Activated CD4-positive, alpha-beta T cell treated with anti-CD3 and anti-CD28 coated beads for 1 hour (primary cell): ENCODE data around the gene GABBR2.
"Not testable (repeated sequence)": the region's sequence is repeated elsewhere in the genome, so short reads cannot be mapped to it uniquely, and the experiment has no call there.

ENCODE experiments used
- DNase-seq: peaks from one replicate; pipeline ENCODE4 v3.0.0-alpha.2; 2020

GABBR2 gene

GRCh38 chr9:98536542-98537173 is 172.1 kb downstream of the GABBR2 start:
- DNase-seq: no peak

- DNase-seq: no peak
Observed at GRCh38 chr9:98533866-98534265, 174.9 kb downstream of the GABBR2 start.

GRCh38 chr9:98533132-98533531 is 175.6 kb downstream of the GABBR2 start:
- no peak for DNase-seq

GRCh38 chr9:98532574-98532973 is 176.2 kb downstream of the GABBR2 start:
- no peak for DNase-seq

GRCh38 chr9:98532147-98532546 is 176.6 kb downstream of the GABBR2 start:
- DNase-seq: no peak

GRCh38 chr9:98530806-98531386 is 177.8 kb downstream of the GABBR2 start:
- no peak for DNase-seq

GRCh38 chr9:98530275-98530674 is 178.5 kb downstream of the GABBR2 start:
- DNase-seq: no peak

- DNase-seq: no peak
Observed at GRCh38 chr9:98529841-98530240, 178.9 kb downstream of the GABBR2 start.

GRCh38 chr9:98523231-98523901 is 185.4 kb downstream of the GABBR2 start:
- no peak for DNase-seq

- no peak for DNase-seq
Observed at GRCh38 chr9:98522487-98522886, 186.2 kb downstream of the GABBR2 start.

- DNase-seq: no peak
Observed at GRCh38 chr9:98521141-98521540, 187.6 kb downstream of the GABBR2 start.

- no peak for DNase-seq
Observed at GRCh38 chr9:98520221-98520960, 188.3 kb downstream of the GABBR2 start.

GRCh38 chr9:98519641-98520040 is 189.1 kb downstream of the GABBR2 start:
- DNase-seq: no peak

- no peak for DNase-seq
Observed at GRCh38 chr9:98518556-98518955, 190.2 kb downstream of the GABBR2 start.

- no peak for DNase-seq
Observed at GRCh38 chr9:98517761-98518160, 191.0 kb downstream of the GABBR2 start.

- DNase-seq: no peak
Observed at GRCh38 chr9:98516897-98517503, 191.7 kb downstream of the GABBR2 start.

- DNase-seq: no peak
Observed at GRCh38 chr9:98516205-98516896, 192.4 kb downstream of the GABBR2 start.

- DNase-seq: no peak
Observed at GRCh38 chr9:98515506-98516204, 193.1 kb downstream of the GABBR2 start.

GRCh38 chr9:98514841-98515240 is 193.9 kb downstream of the GABBR2 start:
- DNase-seq: no peak

- not testable (repeated sequence) for DNase-seq
Observed at GRCh38 chr9:98508217-98508919, 200.4 kb downstream of the GABBR2 start.

- DNase-seq: no peak
Observed at GRCh38 chr9:98506422-98507054, 202.2 kb downstream of the GABBR2 start.
